GM23338 (cell line): ENCODE measurements around the gene HLA-DOB. TPM values are rescaled to one million over a fixed set of nuclear protein-coding genes. Genes with fewer than 3 reads are reported as not detected.

Experiments
- ATAC-seq: fragments of 200-7000 bp; cut with Tn5 transposase; 3 replicates; pipeline ENCODE4 v1.9.1; 2020
- DNase-seq: peaks from one replicate; pipeline ENCODE4 v3.0.0-alpha.2; 2015; ENCODE audit warnings: low spot score
- H2AFZ ChIP-seq: fragments of 200-600 bp; sonication (generic); 2 replicates; pipeline ENCODE4 v1.8.0; 2016; ENCODE audit warnings: antibody characterized with exemption, mild to moderate bottlenecking, moderate library complexity
- H3F3A ChIP-seq: fragments of 200-600 bp; sonication (generic); replicated peaks from 2 replicates; pipeline ENCODE4 v1.8.0; 2017; ENCODE audit warnings: antibody characterized with exemption, mixed run types, low read depth
- H3K27ac ChIP-seq: fragments of 200-600 bp; sonication (generic); 2 replicates; pipeline ENCODE4 v1.6.1; 2016; ENCODE audit warnings: low read depth
- H3K27me3 ChIP-seq: fragments of 200-600 bp; sonication (generic); 2 replicates; pipeline ENCODE4 v1.8.0; 2016; ENCODE audit warnings: mild to moderate bottlenecking, mixed run types, moderate library complexity; ENCODE audit not compliant: insufficient read depth
- H3K36me3 ChIP-seq: fragments of 200-600 bp; sonication (generic); 2 replicates; pipeline ENCODE4 v1.8.0; 2016; ENCODE audit warnings: mild to moderate bottlenecking; ENCODE audit not compliant: insufficient read depth
- H3K4me1 ChIP-seq: fragments of 200-600 bp; sonication (generic); 2 replicates; pipeline ENCODE4 v1.8.0; 2016; ENCODE audit warnings: mild to moderate bottlenecking, moderate library complexity; ENCODE audit not compliant: insufficient read depth
- H3K4me2 ChIP-seq: fragments of 200-600 bp; sonication (generic); 2 replicates; pipeline ENCODE4 v1.7.1; 2017; ENCODE audit warnings: mixed run types
- H3K4me3 ChIP-seq: fragments of 200-600 bp; sonication (generic); 2 replicates; pipeline ENCODE4 v1.6.1; 2016; ENCODE audit warnings: mixed run types
- H3K79me2 ChIP-seq: fragments of 200-600 bp; sonication (generic); replicated peaks from 2 replicates; pipeline ENCODE4 v1.8.0; 2017; ENCODE audit warnings: mild to moderate bottlenecking; ENCODE audit not compliant: insufficient read depth
- H3K9me2 ChIP-seq: fragments of 200-600 bp; sonication (generic); 2 replicates; pipeline ENCODE4 v1.8.0; 2017; ENCODE audit not compliant: insufficient read depth
- H4K20me1 ChIP-seq: fragments of 200-600 bp; sonication (generic); replicated peaks from 2 replicates; pipeline ENCODE4 v1.8.0; 2017; ENCODE audit warnings: mild to moderate bottlenecking; ENCODE audit not compliant: insufficient read depth
- H3K27ac Mint-ChIP-seq: 2 replicates; pipeline ENCODE4 v1.8.0; 2020; ENCODE audit warnings: inconsistent platforms, mild to moderate bottlenecking, moderate library complexity, mixed read lengths
- H3K27me3 Mint-ChIP-seq: 3 replicates; pipeline ENCODE4 v1.8.0; 2022; ENCODE audit warnings: low read depth, mild to moderate bottlenecking, moderate library complexity, mixed read lengths, inconsistent platforms; ENCODE audit not compliant: insufficient read depth, poor library complexity
- H3K36me3 Mint-ChIP-seq: 3 replicates; pipeline ENCODE4 v1.8.0; 2021; ENCODE audit warnings: low read depth, mild to moderate bottlenecking, inconsistent platforms, moderate library complexity, mixed read lengths
- H3K4me1 Mint-ChIP-seq: 3 replicates; pipeline ENCODE4 v1.8.0; 2020; ENCODE audit warnings: mild to moderate bottlenecking, inconsistent platforms, mixed read lengths
- H3K4me3 Mint-ChIP-seq: 3 replicates; pipeline ENCODE4 v1.8.0; 2021; ENCODE audit warnings: moderate library complexity, mild to moderate bottlenecking, inconsistent platforms, mixed read lengths
- H3K9me3 Mint-ChIP-seq: 3 replicates; pipeline ENCODE4 v1.8.0; 2020; ENCODE audit warnings: moderate library complexity, mild to moderate bottlenecking, inconsistent platforms, mixed read lengths
- CREB1 ChIP-seq: fragments of 250-450 bp; sonication (Bioruptor Pico); IDR thresholded peaks from 2 replicates; pipeline ENCODE4 v1.5.0; 2020; ENCODE audit warnings: low read depth, mild to moderate bottlenecking, moderate library complexity
- ETS1 ChIP-seq: IDR thresholded peaks from 2 replicates; pipeline ENCODE4 v1.6.1; 2016; ENCODE audit warnings: antibody characterized with exemption
- EZH2 ChIP-seq: fragments of 200-600 bp; sonication (generic); IDR thresholded peaks from one replicate; pipeline ENCODE4 v1.8.0; 2017; ENCODE audit warnings: antibody characterized with exemption, mild to moderate bottlenecking, low read depth; ENCODE audit not compliant: unreplicated experiment
- EZH2phosphoT487 ChIP-seq: fragments of 200-600 bp; sonication (generic); IDR thresholded peaks from one replicate; pipeline ENCODE4 v1.8.1; 2018; ENCODE audit warnings: antibody characterized with exemption; ENCODE audit not compliant: unreplicated experiment
- JUNB ChIP-seq: IDR thresholded peaks from one replicate; pipeline ENCODE4 v1.6.1; 2016; ENCODE audit warnings: antibody characterized with exemption; ENCODE audit not compliant: unreplicated experiment
- NANOG ChIP-seq: IDR thresholded peaks from 2 replicates; pipeline ENCODE4 v1.6.1; 2016; ENCODE audit warnings: antibody characterized with exemption, borderline replicate concordance
- POLR2AphosphoS5 ChIP-seq: IDR thresholded peaks from 2 replicates; pipeline ENCODE4 v1.6.1; 2016; ENCODE audit warnings: antibody characterized with exemption, low read depth
- STAT1 ChIP-seq: IDR thresholded peaks from one replicate; pipeline ENCODE4 v1.6.1; 2016; ENCODE audit warnings: antibody characterized with exemption; ENCODE audit not compliant: unreplicated experiment
- ZNF114 ChIP-seq: fragments of 250-450 bp; sonication (Bioruptor Pico); IDR thresholded peaks from 2 replicates; pipeline ENCODE4 v1.5.0; 2020; ENCODE audit warnings: mild to moderate bottlenecking, moderate library complexity
- ZNF331 ChIP-seq: fragments of 250-450 bp; sonication (Bioruptor Pico); IDR thresholded peaks from 2 replicates; pipeline ENCODE4 v1.5.0; 2020; ENCODE audit warnings: low read depth, mild to moderate bottlenecking, moderate library complexity
- ZNF462 ChIP-seq: fragments of 250-450 bp; sonication (Bioruptor Pico); IDR thresholded peaks from 2 replicates; pipeline ENCODE4 v1.5.0; 2020; ENCODE audit warnings: mild to moderate bottlenecking, moderate library complexity
- polyA plus RNA-seq: library from polyadenylated mRNA; unstranded; fragments of >200 nt; fragmentation: Nextera tagmentation; extraction: Ambion mirVana; gene quantifications from 2 replicates; pipeline ENCODE4 v1.2.1, GENCODE V29; 2016
- total RNA-seq: library from RNA; depleted of rRNA; stranded (reverse); fragments of >200 nt; shearing (Covaris generic); gene quantifications from 2 replicates; pipeline ENCODE4 v1.2.3, GENCODE V29; 2014
- TF ChIP-seq, protein P1 (sequence below): IDR thresholded peaks from one replicate; pipeline ENCODE4 v1.6.1; 2018; ENCODE audit warnings: antibody characterized with exemption; ENCODE audit not compliant: unreplicated experiment

Gene HLA-DOB
- total and polyA plus RNA-seq, 2 experiments from 2014 or later = not detected

GRCh38 chr6:32815996-32816395 is 806 bp downstream of the HLA-DOB start (continued):
- TF ChIP-seq, protein P1, sequence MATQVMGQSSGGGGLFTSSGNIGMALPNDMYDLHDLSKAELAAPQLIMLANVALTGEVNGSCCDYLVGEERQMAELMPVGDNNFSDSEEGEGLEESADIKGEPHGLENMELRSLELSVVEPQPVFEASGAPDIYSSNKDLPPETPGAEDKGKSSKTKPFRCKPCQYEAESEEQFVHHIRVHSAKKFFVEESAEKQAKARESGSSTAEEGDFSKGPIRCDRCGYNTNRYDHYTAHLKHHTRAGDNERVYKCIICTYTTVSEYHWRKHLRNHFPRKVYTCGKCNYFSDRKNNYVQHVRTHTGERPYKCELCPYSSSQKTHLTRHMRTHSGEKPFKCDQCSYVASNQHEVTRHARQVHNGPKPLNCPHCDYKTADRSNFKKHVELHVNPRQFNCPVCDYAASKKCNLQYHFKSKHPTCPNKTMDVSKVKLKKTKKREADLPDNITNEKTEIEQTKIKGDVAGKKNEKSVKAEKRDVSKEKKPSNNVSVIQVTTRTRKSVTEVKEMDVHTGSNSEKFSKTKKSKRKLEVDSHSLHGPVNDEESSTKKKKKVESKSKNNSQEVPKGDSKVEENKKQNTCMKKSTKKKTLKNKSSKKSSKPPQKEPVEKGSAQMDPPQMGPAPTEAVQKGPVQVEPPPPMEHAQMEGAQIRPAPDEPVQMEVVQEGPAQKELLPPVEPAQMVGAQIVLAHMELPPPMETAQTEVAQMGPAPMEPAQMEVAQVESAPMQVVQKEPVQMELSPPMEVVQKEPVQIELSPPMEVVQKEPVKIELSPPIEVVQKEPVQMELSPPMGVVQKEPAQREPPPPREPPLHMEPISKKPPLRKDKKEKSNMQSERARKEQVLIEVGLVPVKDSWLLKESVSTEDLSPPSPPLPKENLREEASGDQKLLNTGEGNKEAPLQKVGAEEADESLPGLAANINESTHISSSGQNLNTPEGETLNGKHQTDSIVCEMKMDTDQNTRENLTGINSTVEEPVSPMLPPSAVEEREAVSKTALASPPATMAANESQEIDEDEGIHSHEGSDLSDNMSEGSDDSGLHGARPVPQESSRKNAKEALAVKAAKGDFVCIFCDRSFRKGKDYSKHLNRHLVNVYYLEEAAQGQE = no peak

DNA sequence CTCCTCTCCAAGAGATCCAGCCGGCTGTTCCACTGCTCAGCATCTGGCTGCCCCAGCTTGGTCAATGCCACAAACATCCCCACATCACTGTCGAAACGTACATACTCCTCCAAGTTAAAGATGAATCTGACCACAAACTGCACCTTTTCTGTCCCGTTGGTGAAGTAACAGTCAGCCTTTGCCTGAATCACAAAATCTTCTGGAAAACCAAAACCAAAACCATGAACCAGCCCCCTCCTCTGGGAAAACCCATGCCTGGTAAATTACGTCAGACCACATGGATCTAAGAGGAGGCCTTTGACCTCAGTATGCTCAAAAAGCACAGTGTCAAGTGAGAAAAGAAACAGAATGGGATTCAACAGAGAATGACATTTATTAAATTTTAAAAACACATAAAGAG is 1.7 kb downstream of the HLA-DOB start:
- H3K4me1 Mint-ChIP-seq = no peaks in the 10 kb centered on the region
- no peak overlapping the region for H3K27ac ChIP-seq
- H3K27me3 ChIP-seq = no peaks in the 10 kb centered on the region
- H3K9me3 Mint-ChIP-seq = no peaks in the 10 kb centered on the region
- peaks cover 2% of the 10 kb centered on the region for H3K27me3 Mint-ChIP-seq
- no peak overlapping the region for H3K4me3 ChIP-seq
- no peaks in the 10 kb centered on the region for H4K20me1 ChIP-seq
- ATAC-seq (no peak), DNase-seq (no peak)
- no peak overlapping the region for H3K27ac Mint-ChIP-seq
- no peaks in the 10 kb centered on the region for H3K36me3 Mint-ChIP-seq
- no peaks in the 10 kb centered on the region for H3K4me1 ChIP-seq
- no peak overlapping the region for H3K4me2 ChIP-seq
- H3F3A ChIP-seq = no peaks in the 10 kb centered on the region
- no peak overlapping the region for H2AFZ ChIP-seq
- no peaks in the 10 kb centered on the region for H3K36me3 ChIP-seq
- H3K4me3 Mint-ChIP-seq = no peak overlapping the region
- H3K79me2 ChIP-seq = no peaks in the 10 kb centered on the region
- peaks cover 5% of the 10 kb centered on the region for H3K9me2 ChIP-seq
- TF ChIP-seq ZNF114 (CRISPR knock-in tag) (no peak), ZNF462 (CRISPR knock-in tag) (no peak), EZH2phosphoT487 (no peak), STAT1 (no peak), ETS1 (no peak), POLR2AphosphoS5 (no peak), EZH2 (no peak), NANOG (no peak), CREB1 (CRISPR knock-in tag) (no peak), ZNF331 (no peak), JUNB (no peak)
- TF ChIP-seq, protein P1 = no peak
